GM21360 (cell line): Measurements from ENCODE around the gene APOC4.

ENCODE experiments used
- ATAC-seq: cut with Tn5 transposase; IDR thresholded peaks from one replicate; pipeline ENCODE4 v1.9.1; 2021; ENCODE audit warnings: mild to moderate bottlenecking, moderate library complexity; ENCODE audit not compliant: unreplicated experiment

APOC4 gene

DNA sequence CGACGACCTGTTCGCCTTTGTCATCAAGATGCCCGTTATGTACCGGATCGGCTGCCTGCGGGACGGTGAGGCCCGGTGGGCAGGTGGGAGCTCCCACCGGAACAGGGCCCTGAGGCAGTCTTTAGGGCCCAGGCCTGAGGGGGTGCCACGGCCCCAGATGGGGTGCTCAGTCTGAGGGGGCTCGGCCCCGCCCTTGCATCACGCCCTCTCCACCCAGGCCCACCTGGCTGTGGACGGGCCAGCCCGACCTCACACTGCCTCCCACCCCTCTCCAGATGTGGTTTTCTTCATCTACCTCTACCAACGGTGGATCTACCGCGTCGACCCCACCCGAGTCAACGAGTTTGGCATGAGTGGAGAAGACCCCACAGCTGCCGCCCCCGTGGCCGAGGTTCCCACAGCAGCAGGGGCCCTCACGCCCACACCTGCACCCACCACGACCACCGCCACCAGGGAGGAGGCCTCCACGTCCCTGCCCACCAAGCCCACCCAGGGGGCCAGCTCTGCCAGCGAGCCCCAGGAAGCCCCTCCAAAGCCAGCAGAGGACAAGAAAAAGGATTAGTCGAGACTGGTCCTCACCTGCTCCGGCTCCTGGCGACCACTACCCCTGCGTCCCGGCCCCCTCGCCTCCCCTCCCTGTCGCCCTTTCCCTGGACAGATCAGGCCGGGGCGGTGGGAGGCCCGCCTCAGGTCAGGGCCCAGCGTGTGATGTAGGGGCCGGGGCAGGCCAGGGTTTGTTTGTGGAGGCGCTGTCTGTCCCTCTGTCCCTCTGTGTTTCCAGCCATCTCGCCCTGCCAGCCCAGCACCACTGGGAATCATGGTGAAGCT, 50.5 kb downstream of the APOC4 start:
- no peak for ATAC-seq

DNA sequence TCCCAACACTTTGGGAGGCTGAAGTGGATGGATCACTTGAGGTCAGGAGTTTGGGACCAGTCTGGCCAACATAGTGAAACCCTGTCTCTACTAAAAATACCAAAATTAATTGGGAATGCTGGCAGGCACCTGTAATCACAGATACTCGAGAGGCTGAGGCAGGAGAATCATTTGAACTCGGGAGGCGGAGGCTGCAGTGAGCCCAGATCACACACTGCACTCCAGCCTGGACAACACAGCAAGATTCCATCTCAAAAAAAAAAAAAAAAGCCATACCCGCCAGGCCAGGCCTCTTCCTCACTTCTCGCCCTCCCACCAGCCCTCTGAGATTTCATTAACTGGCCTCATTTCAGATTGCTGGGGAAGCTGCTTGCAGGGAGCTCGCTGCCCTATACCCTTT, 51.5 kb downstream of the APOC4 start:
- ATAC-seq, result no peak

DNA sequence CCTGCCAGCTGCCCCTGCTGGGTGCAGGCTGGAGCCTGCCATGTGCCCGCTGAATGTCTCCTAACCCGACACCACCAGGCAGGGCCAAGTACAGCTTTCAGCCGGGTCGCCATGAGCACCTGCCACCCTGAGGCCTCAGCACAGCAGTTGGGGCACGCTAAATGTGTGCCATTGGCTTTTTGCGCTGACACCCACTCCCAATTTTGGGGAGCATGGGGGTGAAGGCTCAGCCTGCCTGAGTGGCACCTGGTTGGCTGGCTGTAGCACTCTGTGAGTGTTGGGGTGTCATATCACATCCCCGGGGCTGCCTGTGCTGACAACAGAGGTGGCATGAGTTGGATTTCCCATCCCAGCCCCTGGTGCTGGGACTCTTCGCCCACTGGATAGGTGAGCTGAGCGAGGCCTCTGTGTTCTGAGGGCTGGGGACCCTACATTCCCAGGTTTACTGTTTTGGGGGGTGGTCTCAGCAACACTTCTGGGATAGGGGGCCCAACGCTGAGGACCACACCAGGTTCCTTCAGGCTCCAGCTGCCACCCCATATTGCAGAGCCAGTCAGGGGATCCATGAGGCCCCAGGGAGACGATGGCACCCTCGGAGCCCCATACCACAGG, 52.0 kb downstream of the APOC4 start:
- no peak for ATAC-seq
